H9 (cell line): ENCODE measurements around the gene WDR72. TPM values are rescaled to one million over a fixed set of nuclear protein-coding genes. Genes with fewer than 3 reads are reported as not detected.

Experiments
- DNase-seq: peaks from one replicate; pipeline ENCODE4 v3.0.0-alpha.2; 2017
- H2AFZ ChIP-seq: one replicate; pipeline ENCODE4 v1.6.1; 2013; ENCODE audit warnings: mild to moderate bottlenecking, low read length, control low read depth, moderate library complexity
- H2AK5ac ChIP-seq: 2 replicates; pipeline ENCODE4 v1.6.1; 2013; ENCODE audit warnings: low read length, control low read depth, mixed read lengths; ENCODE audit not compliant: insufficient read length
- H2BK120ac ChIP-seq: one replicate; pipeline ENCODE4 v1.6.1; 2013; ENCODE audit warnings: low read depth, mild to moderate bottlenecking, low read length, control low read depth, inconsistent platforms; ENCODE audit not compliant: poor library complexity, severe bottlenecking
- H2BK12ac ChIP-seq: 2 replicates; pipeline ENCODE4 v1.6.1; 2013; ENCODE audit warnings: low read length, control low read depth, mixed read lengths, low read depth; ENCODE audit not compliant: insufficient read length
- H2BK15ac ChIP-seq: 2 replicates; pipeline ENCODE4 v1.6.1; 2013; ENCODE audit warnings: low read depth, low read length, control low read depth
- H2BK20ac ChIP-seq: one replicate; pipeline ENCODE4 v1.6.1; 2013; ENCODE audit warnings: low read depth, mild to moderate bottlenecking, low read length, control low read depth, inconsistent platforms; ENCODE audit not compliant: poor library complexity, severe bottlenecking
- H2BK5ac ChIP-seq: 2 replicates; pipeline ENCODE4 v1.6.1; 2013; ENCODE audit warnings: low read length, control low read depth, mixed read lengths; ENCODE audit not compliant: insufficient read length
- H3K14ac ChIP-seq: 2 replicates; pipeline ENCODE4 v1.6.1; 2013; ENCODE audit warnings: low read length, control low read depth; ENCODE audit not compliant: insufficient read depth
- H3K18ac ChIP-seq: 2 replicates; pipeline ENCODE4 v1.6.1; 2013; ENCODE audit warnings: low read depth, mild to moderate bottlenecking, mixed read lengths, low read length, control low read depth; ENCODE audit not compliant: insufficient read length
- H3K23ac ChIP-seq: 2 replicates; pipeline ENCODE4 v1.6.1; 2013; ENCODE audit warnings: low read length, control low read depth, mixed read lengths, low read depth; ENCODE audit not compliant: insufficient read length
- H3K23me2 ChIP-seq: 2 replicates; pipeline ENCODE4 v1.6.1; 2013; ENCODE audit warnings: low read depth, mild to moderate bottlenecking, mixed read lengths, low read length, control low read depth; ENCODE audit not compliant: insufficient read length, poor library complexity, severe bottlenecking
- H3K27ac ChIP-seq: 2 replicates; pipeline ENCODE4 v1.5.1; 2013; ENCODE audit warnings: low read length, control low read depth, mixed read lengths, low read depth; ENCODE audit not compliant: insufficient read length
- H3K27me3 ChIP-seq: 2 replicates; pipeline ENCODE4 v1.6.1; 2013; ENCODE audit warnings: low read length, control low read depth, inconsistent platforms; ENCODE audit not compliant: insufficient read depth
- H3K4ac ChIP-seq: 2 replicates; pipeline ENCODE4 v1.6.1; 2013; ENCODE audit warnings: low read depth, mild to moderate bottlenecking, control low read depth, inconsistent platforms, low read length, moderate library complexity
- H3K4me1 ChIP-seq: 2 replicates; pipeline ENCODE4 v1.6.1; 2013; ENCODE audit warnings: low read length, control low read depth, inconsistent platforms; ENCODE audit not compliant: insufficient read depth
- H3K4me2 ChIP-seq: 2 replicates; pipeline ENCODE4 v1.6.1; 2013; ENCODE audit warnings: low read length, control low read depth, mixed read lengths; ENCODE audit not compliant: insufficient read length, insufficient read depth
- H3K56ac ChIP-seq: 2 replicates; pipeline ENCODE4 v1.6.1; 2013; ENCODE audit warnings: low read depth, mild to moderate bottlenecking, mixed read lengths, low read length, control low read depth; ENCODE audit not compliant: insufficient read length
- H3K79me1 ChIP-seq: 2 replicates; pipeline ENCODE4 v1.6.1; 2013; ENCODE audit warnings: low read depth, mild to moderate bottlenecking, moderate library complexity, low read length, control low read depth, inconsistent platforms; ENCODE audit not compliant: insufficient read depth, poor library complexity, severe bottlenecking
- H3K79me2 ChIP-seq: 2 replicates; pipeline ENCODE4 v1.6.1; 2013; ENCODE audit warnings: low read length, control low read depth, inconsistent platforms; ENCODE audit not compliant: insufficient read depth
- H3K9ac ChIP-seq: 2 replicates; pipeline ENCODE4 v1.6.1; 2013; ENCODE audit warnings: low read length, control low read depth, mixed read lengths; ENCODE audit not compliant: insufficient read length; ENCODE audit errors: extremely low read depth
- H3K9me3 ChIP-seq: one replicate; pipeline ENCODE4 v1.6.1; 2013; ENCODE audit warnings: low read depth, low read length, inconsistent platforms; ENCODE audit not compliant: control insufficient read depth
- H3T11ph ChIP-seq: one replicate; pipeline ENCODE4 v1.6.1; 2013; ENCODE audit warnings: mild to moderate bottlenecking, low read length, control low read depth, inconsistent platforms
- H4K20me1 ChIP-seq: one replicate; pipeline ENCODE4 v1.6.1; 2013; ENCODE audit not compliant: control insufficient read depth, insufficient read length, insufficient read depth
- H4K5ac ChIP-seq: 2 replicates; pipeline ENCODE4 v1.6.1; 2013; ENCODE audit warnings: low read depth, mild to moderate bottlenecking, mixed read lengths, low read length, control low read depth; ENCODE audit not compliant: insufficient read length
- H4K8ac ChIP-seq: replicated peaks from 2 replicates; pipeline ENCODE4 v1.6.1; 2013; ENCODE audit warnings: low read length, control low read depth, mixed read lengths, low read depth; ENCODE audit not compliant: insufficient read length
- H4K91ac ChIP-seq: 2 replicates; pipeline ENCODE4 v1.6.1; 2013; ENCODE audit warnings: low read depth, mild to moderate bottlenecking, moderate library complexity, mixed read lengths, low read length, control low read depth; ENCODE audit not compliant: insufficient read length
- H3K27ac Mint-ChIP-seq, 3 experiments: 2 replicates in 2 of 3; 3 replicates in 1 of 3; pipeline ENCODE4 v1.8.0; 2020 to 2021; ENCODE audit warnings: mixed read lengths in 3 of 3, mild to moderate bottlenecking in 1 of 3, moderate library complexity in 1 of 3
- H3K27me3 Mint-ChIP-seq: 2 replicates; pipeline ENCODE4 v1.8.0; 2021; ENCODE audit warnings: low read depth, mild to moderate bottlenecking, moderate library complexity, mixed read lengths
- H3K36me3 Mint-ChIP-seq, 3 experiments: 2 replicates in 2 of 3; 3 replicates in 1 of 3; pipeline ENCODE4 v1.8.0; 2020 to 2021; ENCODE audit warnings: low read depth in 3 of 3, mixed read lengths in 3 of 3; ENCODE audit not compliant: insufficient read depth in 1 of 3
- H3K4me1 Mint-ChIP-seq, 2 experiments: 2 replicates each; pipeline ENCODE4 v1.8.0; 2020; ENCODE audit warnings: mixed read lengths in 2 of 2
- H3K4me3 Mint-ChIP-seq, 2 experiments: 2 replicates in 1 of 2; 3 replicates in 1 of 2; pipeline ENCODE4 v1.8.0; 2020 to 2021; ENCODE audit warnings: mild to moderate bottlenecking in 2 of 2, mixed read lengths in 2 of 2, moderate library complexity in 1 of 2
- H3K9me3 Mint-ChIP-seq, 2 experiments: 2 replicates in 1 of 2; 3 replicates in 1 of 2; pipeline ENCODE4 v1.8.0; 2020; ENCODE audit warnings: mild to moderate bottlenecking in 2 of 2, mixed read lengths in 2 of 2, moderate library complexity in 1 of 2
- CTCF ChIP-seq: fragments of 200-600 bp; sonication (generic); conservative IDR thresholded peaks from 3 replicates; pipeline ENCODE4 v1.8.0; 2021; ENCODE audit warnings: antibody characterized with exemption, mild to moderate bottlenecking
- WGBS: extraction: QIAGEN DNeasy Blood & Tissue Kit; methylation state at CpG from one replicate; pipeline ENCODE4 v1.1.7; 2013; ENCODE audit warnings: missing lambda C conversion rate, low lambda C conversion rate, mixed read lengths; ENCODE audit not compliant: insufficient read length; ENCODE audit errors: extremely low coverage; 5-methylcytosine and 5-hydroxymethylcytosine counted together
- total RNA-seq: library from RNA; stranded (reverse); gene quantifications from 2 replicates; pipeline ENCODE4 v1.2.1, GENCODE V29; 2021

Gene WDR72
- total RNA-seq, 1 experiment from 2014 or later = 2.9 TPM

GRCh38 chr15:53758412-53758811 is 1.1 kb downstream of the WDR72 start:
- H3K56ac ChIP-seq = no peak overlapping the region
- Mint-ChIP-seq H3K4me3 (peak overlapping the region in 1 of 2 experiments; percentile 43; a peak in 2 of 5 replicates), H3K27ac (no peak overlapping the region), H3K9me3 (0 out of 5 replicates have a peak, but pooled peaks cover 0 to 2% of the 10 kb centered on the region in 2 experiments), H3K4me1 (peaks cover 9 to 11% of the 10 kb centered on the region in 2 experiments), H3K27me3 (peaks cover 69% of the 10 kb centered on the region), H3K36me3 (no peaks in the 10 kb centered on the region)
- H2BK12ac ChIP-seq = no peak overlapping the region
- H2BK20ac ChIP-seq = no peak overlapping the region
- no peak for TF ChIP-seq CTCF
- peaks cover 5% of the 10 kb centered on the region for H3K23me2 ChIP-seq
- no peak overlapping the region for H2AK5ac ChIP-seq
- no peaks in the 10 kb centered on the region for H3K9me3 ChIP-seq
- no peak overlapping the region for H3K23ac ChIP-seq
- no peak overlapping the region for H4K8ac ChIP-seq
- H2BK15ac ChIP-seq = no peak overlapping the region
- no peaks in the 10 kb centered on the region; the same call in 1 of the 2 replicates for H3K4me1 ChIP-seq
- H3K79me1 ChIP-seq = no peaks in the 10 kb centered on the region
- H3K4me2 ChIP-seq = peak overlapping the region; percentile 79
- no peak overlapping the region for H2BK120ac ChIP-seq
- H4K20me1 ChIP-seq = no peaks in the 10 kb centered on the region
- H4K5ac ChIP-seq = no peak overlapping the region
- no CpG with 5 or more reads among the region's 7 CpGs for WGBS
- H3K27ac ChIP-seq = no peak overlapping the region
- no peaks in the 10 kb centered on the region for H3K79me2 ChIP-seq
- H3K9ac ChIP-seq = no peak overlapping the region
- H3K18ac ChIP-seq = no peak overlapping the region
- H3K27me3 ChIP-seq = peaks cover 6% of the 10 kb centered on the region; the same call in 1 of the 2 replicates
- H3T11ph ChIP-seq = no peak overlapping the region
- no peak overlapping the region for H2AFZ ChIP-seq
- no peak for DNase-seq
- H3K4ac ChIP-seq = no peak overlapping the region
- H2BK5ac ChIP-seq = no peak overlapping the region
- H4K91ac ChIP-seq = no peak overlapping the region
- H3K14ac ChIP-seq = no peak overlapping the region
